Measurements from ENCODE around the gene PEX12. TPM values are rescaled to one million over a fixed set of nuclear protein-coding genes. Genes with fewer than 3 reads are reported as not detected.
"Not testable (repeated sequence)": the region's sequence is repeated elsewhere in the genome, so short reads cannot be mapped to it uniquely, and the experiment has no call there.

Gene PEX12
- total RNA-seq, 4 donors from 2014 or later, result 5.3 to 15.9 (median 8.6) TPM

DNA sequence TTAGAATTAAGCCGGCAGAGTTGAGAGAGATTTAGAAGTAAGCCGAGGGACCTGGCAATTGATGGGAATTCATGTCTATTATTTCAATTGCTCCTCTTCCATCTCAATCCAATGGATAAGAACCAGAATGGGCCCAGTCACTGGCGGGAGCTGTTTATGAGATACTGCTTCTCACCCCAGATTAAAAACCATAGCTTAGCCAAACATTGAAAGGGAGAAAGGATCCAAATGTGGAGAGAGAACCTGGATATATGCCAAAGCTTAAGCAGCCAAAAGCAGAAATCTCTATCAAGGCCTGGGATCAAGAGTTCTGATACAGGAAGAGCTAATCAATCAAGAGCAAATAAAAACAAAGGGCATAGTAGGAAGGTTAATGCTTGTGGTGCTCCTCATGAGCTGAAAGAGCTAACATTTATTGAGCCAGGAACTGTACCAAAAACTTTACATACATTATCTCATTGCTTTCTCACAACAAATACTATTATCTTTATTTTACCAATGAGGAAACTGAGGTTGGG lies 43.7 kb downstream of the PEX12 start:
- Histone ChIP-seq H3K4me3 (no peak overlapping the region), H3K4me1 (no peaks in the 10 kb centered on the region), H3K36me3 (no peaks in the 10 kb centered on the region), H3K9me3 (no peaks in the 10 kb centered on the region), H3K27me3 (no peaks in the 10 kb centered on the region), H3K27ac (no peak overlapping the region)
- no peak for TF ChIP-seq POLR2A (IDR thresholded peaks at IDR 0.05)
- TF ChIP-seq, protein P1, sequence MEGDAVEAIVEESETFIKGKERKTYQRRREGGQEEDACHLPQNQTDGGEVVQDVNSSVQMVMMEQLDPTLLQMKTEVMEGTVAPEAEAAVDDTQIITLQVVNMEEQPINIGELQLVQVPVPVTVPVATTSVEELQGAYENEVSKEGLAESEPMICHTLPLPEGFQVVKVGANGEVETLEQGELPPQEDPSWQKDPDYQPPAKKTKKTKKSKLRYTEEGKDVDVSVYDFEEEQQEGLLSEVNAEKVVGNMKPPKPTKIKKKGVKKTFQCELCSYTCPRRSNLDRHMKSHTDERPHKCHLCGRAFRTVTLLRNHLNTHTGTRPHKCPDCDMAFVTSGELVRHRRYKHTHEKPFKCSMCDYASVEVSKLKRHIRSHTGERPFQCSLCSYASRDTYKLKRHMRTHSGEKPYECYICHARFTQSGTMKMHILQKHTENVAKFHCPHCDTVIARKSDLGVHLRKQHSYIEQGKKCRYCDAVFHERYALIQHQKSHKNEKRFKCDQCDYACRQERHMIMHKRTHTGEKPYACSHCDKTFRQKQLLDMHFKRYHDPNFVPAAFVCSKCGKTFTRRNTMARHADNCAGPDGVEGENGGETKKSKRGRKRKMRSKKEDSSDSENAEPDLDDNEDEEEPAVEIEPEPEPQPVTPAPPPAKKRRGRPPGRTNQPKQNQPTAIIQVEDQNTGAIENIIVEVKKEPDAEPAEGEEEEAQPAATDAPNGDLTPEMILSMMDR (IDR thresholded peaks at IDR 0.05), result no peak
- intact Hi-C loops (cut with DNase I; ENCODE audit: low total_unique reads), result loop anchor here (5.0 kb wide), 1 partner anchor 222 kb away; no protein-coding TSS in a partner anchor
- DNase-seq, result no peak

GRCh38 chr17:35531160-35531559 lies 47.2 kb downstream of the PEX12 start:
- intact Hi-C loops (cut with DNase I; ENCODE audit: low total_unique reads), result no loop called here
- H3K9me3 ChIP-seq, result no peaks in the 10 kb centered on the region
- H3K36me3 ChIP-seq, result no peaks in the 10 kb centered on the region

DNA sequence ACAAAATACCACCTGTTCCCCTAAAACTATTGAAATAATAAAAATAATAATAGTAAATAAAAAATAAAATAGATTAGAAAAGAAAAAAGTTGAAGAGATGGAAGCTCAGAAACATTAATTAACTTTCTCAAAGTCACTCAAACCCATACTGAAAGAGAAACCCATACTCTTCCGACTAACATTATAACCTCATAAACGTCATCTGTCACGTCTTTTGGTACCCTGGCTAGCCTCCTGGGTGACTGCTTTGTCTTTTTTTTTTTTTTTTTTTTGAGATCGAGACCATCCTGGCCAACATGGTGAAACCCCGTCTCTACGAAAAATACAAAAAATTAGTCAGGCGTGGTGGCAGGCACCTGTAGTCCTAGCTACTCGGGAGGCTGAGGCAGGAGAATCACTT lies 48.5 kb downstream of the PEX12 start:
- H3K36me3 ChIP-seq, result no peaks in the 10 kb centered on the region
- H3K9me3 ChIP-seq, result no peaks in the 10 kb centered on the region
- no peak overlapping the region for H3K27ac ChIP-seq
- intact Hi-C loops (cut with DNase I; ENCODE audit: low total_unique reads), result no loop called here
- no peaks in the 10 kb centered on the region for H3K4me1 ChIP-seq
- TF ChIP-seq, protein P1 (IDR thresholded peaks at IDR 0.05), result no peak
- no peak overlapping the region for H3K4me3 ChIP-seq
- DNase-seq, result no peak
- no peaks in the 10 kb centered on the region for H3K27me3 ChIP-seq

More at GRCh38 chr17:35531160-35531559, 47.2 kb downstream of the PEX12 start:
- Histone ChIP-seq H3K27ac (no peak overlapping the region), H3K4me1 (no peaks in the 10 kb centered on the region), H3K27me3 (no peaks in the 10 kb centered on the region), H3K4me3 (no peak overlapping the region)
- TF ChIP-seq POLR2A (IDR thresholded peaks at IDR 0.05), result no peak
- TF ChIP-seq, protein P1 (IDR thresholded peaks at IDR 0.05), result no peak
- no peak for DNase-seq

GRCh38 chr17:35529326-35529725 lies 49.0 kb downstream of the PEX12 start:
- H3K4me3 ChIP-seq; H3K27ac ChIP-seq; H3K27me3 ChIP-seq; H3K4me1 ChIP-seq; DNase-seq; H3K36me3 ChIP-seq; intact Hi-C loops (cut with DNase I; ENCODE audit: low total_unique reads); H3K9me3 ChIP-seq: not testable (repeated sequence)

Small RNA genes lying within 50 kb of the gene (small RNA-seq; reads per million reads assigned to genes)
- gene AC004134.1, result not detected
- gene AC015911.1, result not detected
- 179 reads per million, percentile 95 among the genes with 10 or more reads in this experiment for gene SNORD7

Other genes starting within 250 kb of the PEX12 start
- gene SLFN11, start 204.9 kb downstream of the PEX12 start, total RNA-seq, result 10 to 100 TPM; 24.6 to 87.1 (median 54.8) TPM
- 10 to 100 TPM in 2 of 4 donors, 1 to 10 TPM in 2; 6.8 to 60.4 (median 12.9) TPM for gene SLFN12, start 146.1 kb downstream of the PEX12 start, total RNA-seq
- gene SLFN13, start 129.8 kb downstream of the PEX12 start, total RNA-seq, result 10 to 100 TPM in 1 of 4 donors, 1 to 10 TPM in 2, under 1 TPM in 1; 0.51 to 13.7 (median 7.1) TPM
- gene SLFN12L, start 40.9 kb downstream of the PEX12 start, total RNA-seq, result 1 to 10 TPM in 2 of 4 donors, under 1 TPM in 2; 0.55 to 2.8 (median 1.4) TPM
- under 1 TPM in 1 of 4 donors, not detected in 3; 0.76 TPM for gene SLFN14, start 17.8 kb downstream of the PEX12 start, total RNA-seq
- 100 to 1,000 TPM in 1 of 4 donors, 10 to 100 TPM in 3; 40.7 to 124 (median 61.5) TPM for gene AP2B1, start 8.8 kb upstream of the PEX12 start, total RNA-seq
- gene RASL10B, start 153.1 kb upstream of the PEX12 start, total RNA-seq, result 1 to 10 TPM in 3 of 4 donors, under 1 TPM in 1; 0.77 to 5.6 (median 3.3) TPM
- under 1 TPM in 1 of 4 donors, not detected in 3; 0.69 TPM for gene GAS2L2, start 174.7 kb upstream of the PEX12 start, total RNA-seq
- gene C17orf50, start 182.3 kb upstream of the PEX12 start, total RNA-seq, result not detected
- 10 to 100 TPM in 3 of 4 donors, 1 to 10 TPM in 1; 2.9 to 58.4 (median 11.0) TPM for gene MMP28, start 217.1 kb upstream of the PEX12 start, total RNA-seq
- gene TAF15, start 230.9 kb upstream of the PEX12 start, total RNA-seq, result 100 to 1,000 TPM in 3 of 4 donors, 10 to 100 TPM in 1; 68.5 to 167 (median 113) TPM

Data from uterus (tissue), 4 donors.